Keratinocyte (primary cell): ENCODE data around the gene LRRC27. TPM values are rescaled to one million over a fixed set of nuclear protein-coding genes. Genes with fewer than 3 reads are reported as not detected.

Source experiments
- DNase-seq: peaks from one replicate; pipeline ENCODE4 v3.0.0-alpha.2; 2011; ENCODE audit warnings: low read depth, missing footprints, low spot score
- FAIRE-seq: peaks from 2 replicates; lab custom pipeline; 2011; peaks lifted over from hg19 to GRCh38; lab: Jason Lieb, UNC
- H2AFZ ChIP-seq: 2 replicates; pipeline ENCODE4 v1.6.0; 2012; ENCODE audit warnings: low read length, control low read depth, inconsistent platforms; ENCODE audit not compliant: control insufficient read depth
- H3K27ac ChIP-seq: 2 replicates; pipeline ENCODE4 v1.5.1; 2011; ENCODE audit warnings: low read length; ENCODE audit not compliant: control insufficient read depth, insufficient read depth
- H3K27me3 ChIP-seq: 3 replicates; pipeline ENCODE4 v1.6.0; 2011; ENCODE audit warnings: low read length; ENCODE audit not compliant: control insufficient read depth, insufficient read depth; ENCODE audit errors: extremely low read depth
- H3K36me3 ChIP-seq, 2 experiments: 2 replicates in 1 of 2; 3 replicates in 1 of 2; pipeline ENCODE4 v1.5.1; 2011; ENCODE audit warnings: low read length in 2 of 2, mild to moderate bottlenecking in 1 of 2; ENCODE audit not compliant: control insufficient read depth in 2 of 2, insufficient read depth in 2 of 2; ENCODE audit errors: extremely low read depth in 1 of 2
- H3K4me1 ChIP-seq: 3 replicates; pipeline ENCODE4 v1.5.1; 2011; ENCODE audit warnings: low read length; ENCODE audit not compliant: control insufficient read depth, insufficient read depth; ENCODE audit errors: extremely low read depth
- H3K4me2 ChIP-seq: 3 replicates; pipeline ENCODE4 v1.6.0; 2011; ENCODE audit warnings: low read depth, low read length; ENCODE audit not compliant: control insufficient read depth, insufficient read depth; ENCODE audit errors: extremely low read depth
- H3K4me3 ChIP-seq, 3 experiments: fragments of 200-600 bp in 1 of 3; sonication (generic) in 1 of 3; 2 replicates in 2 of 3; 3 replicates in 1 of 3; pipeline ENCODE4 v1.5.1; 2011 to 2016; ENCODE audit warnings: low read length in 3 of 3, mild to moderate bottlenecking in 3 of 3, control low read depth in 2 of 3, inconsistent platforms in 1 of 3, low read depth in 1 of 3, mixed read lengths in 1 of 3, mixed run types in 1 of 3, moderate library complexity in 1 of 3; ENCODE audit not compliant: control insufficient read depth in 2 of 3, insufficient read depth in 2 of 3; ENCODE audit errors: extremely low read depth in 1 of 3
- H3K79me2 ChIP-seq: 2 replicates; pipeline ENCODE4 v1.6.0; 2012; ENCODE audit warnings: low read length; ENCODE audit not compliant: control insufficient read depth, insufficient read depth
- H3K9ac ChIP-seq: 3 replicates; pipeline ENCODE4 v1.6.0; 2011; ENCODE audit warnings: low read length; ENCODE audit not compliant: control insufficient read depth, insufficient read depth; ENCODE audit errors: extremely low read depth
- H3K9me1 ChIP-seq: 3 replicates; pipeline ENCODE4 v1.6.0; 2011; ENCODE audit warnings: low read length; ENCODE audit not compliant: control insufficient read depth, insufficient read depth; ENCODE audit errors: extremely low read depth
- H3K9me3 ChIP-seq: 2 replicates; pipeline ENCODE4 v1.5.1; 2012; ENCODE audit warnings: low read depth, low read length; ENCODE audit not compliant: control insufficient read depth
- H4K20me1 ChIP-seq: 3 replicates; pipeline ENCODE4 v1.6.0; 2011; ENCODE audit warnings: low read length; ENCODE audit not compliant: control insufficient read depth, insufficient read depth; ENCODE audit errors: extremely low read depth
- CTCF ChIP-seq, 3 experiments: IDR thresholded peaks in 1 of 3; conservative IDR thresholded peaks in 1 of 3; optimal IDR thresholded peaks in 1 of 3; 2 replicates in 2 of 3; 3 replicates in 1 of 3; pipeline versions ENCODE3 to v1.5.1; 2011; ENCODE audit warnings: low read length in 3 of 3, mild to moderate bottlenecking in 3 of 3, moderate library complexity in 2 of 3, control low read depth in 1 of 3, inconsistent platforms in 1 of 3; ENCODE audit not compliant: insufficient read depth in 2 of 3; ENCODE audit errors: extremely low read depth in 1 of 3
- EZH2 ChIP-seq: IDR thresholded peaks from one replicate; pipeline ENCODE4 v1.6.1; 2012; ENCODE audit warnings: inconsistent platforms, mild to moderate bottlenecking, low read length, moderate library complexity
- dilution Hi-C: fragments of 300-500 bp; cut with MboI; formaldehyde crosslinking; loops from one replicate; pipeline ENCODE4 v1.7.0; 2020; ENCODE audit warnings: low sequenced_read_pairs; ENCODE audit not compliant: extremely low pct_ligation_motif_present
- polyA plus RNA-seq, 5 experiments: library from polyadenylated mRNA; depleted of rRNA in 3 of 5; stranded (reverse) in 3 of 5; stranded (forward) in 1 of 5; unstranded in 1 of 5; fragments of >200 nt; gene quantifications; 1 replicate in 1 of 5; 2 replicates in 3 of 5; 3 replicates in 1 of 5; pipeline versions ENCODE4 v1.2.1 to v1.2.3, GENCODE V29; 2011 to 2012; ENCODE audit warnings: missing spikeins in 2 of 5, low read depth in 1 of 5, low replicate concordance in 1 of 5

Gene LRRC27
- polyA plus RNA-seq, 1 donor (not counting 4 experiments of a cell fraction or from before 2014, with no cell fraction given): 3.0 TPM

DNA sequence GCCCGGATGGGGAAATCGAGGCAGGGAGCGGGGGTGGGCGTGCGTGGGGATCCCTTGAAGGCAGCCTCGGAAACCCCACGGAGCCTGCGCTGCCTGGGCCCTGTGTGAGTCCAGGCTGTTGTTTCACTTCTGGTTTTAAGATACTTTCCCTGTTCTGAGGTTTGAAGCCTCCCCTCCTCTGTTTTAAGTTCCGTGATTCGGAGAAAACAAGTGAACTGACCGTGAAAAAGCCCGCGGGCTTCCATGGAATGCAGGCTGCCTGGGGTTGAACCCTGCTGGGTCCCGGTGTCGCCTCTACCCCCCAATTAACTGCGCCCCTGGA is 401 bp downstream of the LRRC27 start:
- Histone ChIP-seq H3K9me3 (no peaks in the 10 kb centered on the region), H3K9me1 (no peaks in the 10 kb centered on the region), H3K4me2 (peak overlapping the region; percentile 87), H3K4me3 (peak overlapping the region; percentile 65 to 84 (median 80)), H3K9ac (peak overlapping the region; percentile 79), H4K20me1 (no peaks in the 10 kb centered on the region), H2AFZ (peak overlapping the region; percentile 95), H3K36me3 (peaks cover 0 to 1% of the 10 kb centered on the region in 2 experiments), H3K79me2 (peaks cover 33% of the 10 kb centered on the region), H3K27ac (peak overlapping the region; percentile 66), H3K27me3 (no peaks in the 10 kb centered on the region), H3K4me1 (peaks cover 14% of the 10 kb centered on the region)
- FAIRE-seq (no peak), DNase-seq (no peak)
- dilution Hi-C loops: no loop called here
- TF ChIP-seq EZH2 (no peak), CTCF (optimal IDR thresholded peaks at IDR 0.05 in 1 of 3, IDR thresholded peaks at IDR 0.05 in 1 of 3, conservative IDR thresholded peaks at IDR 0.05 in 1 of 3; ENCODE audit: extremely low read depth in 1 of 3, insufficient read depth in 2 of 3, low read length in 3 of 3) (no peak)

DNA sequence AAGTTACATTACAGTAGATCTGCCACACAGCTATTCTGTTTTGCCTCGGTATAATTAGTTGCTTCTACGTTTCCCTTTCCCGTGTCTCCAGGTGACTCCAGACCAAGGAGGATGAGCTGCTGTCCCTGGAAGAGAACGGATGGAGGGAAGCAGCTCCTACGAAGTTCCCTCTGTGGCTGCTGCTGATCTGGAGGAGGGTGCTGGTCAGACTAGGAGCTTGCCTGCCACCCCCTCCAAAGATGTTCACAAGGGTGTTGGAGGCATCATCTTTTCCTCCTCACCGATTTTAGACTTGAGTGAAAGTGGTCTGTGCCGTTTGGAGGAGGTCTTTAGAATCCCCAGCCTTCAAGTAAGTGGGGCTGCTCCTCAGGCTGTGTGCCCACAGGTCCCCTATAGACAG is 1.4 kb downstream of the LRRC27 start:
- no peak overlapping the region for H3K4me3 ChIP-seq
- FAIRE-seq: no peak
- dilution Hi-C loops: no loop called here

More for the DNA sequence above, 1.4 kb downstream of the LRRC27 start:
- no peak for DNase-seq
- no peak overlapping the region for H3K4me2 ChIP-seq
- H3K36me3 ChIP-seq: peaks cover 0 to 1% of the 10 kb centered on the region in 2 experiments
- H3K9me3 ChIP-seq: no peaks in the 10 kb centered on the region
- peaks cover 26% of the 10 kb centered on the region for H3K79me2 ChIP-seq
- H3K27me3 ChIP-seq: no peaks in the 10 kb centered on the region
- no peak overlapping the region for H2AFZ ChIP-seq
- no peak for TF ChIP-seq EZH2
- TF ChIP-seq CTCF (optimal IDR thresholded peaks at IDR 0.05 in 1 of 3, IDR thresholded peaks at IDR 0.05 in 1 of 3, conservative IDR thresholded peaks at IDR 0.05 in 1 of 3; ENCODE audit: extremely low read depth in 1 of 3, insufficient read depth in 2 of 3, low read length in 3 of 3): no peak
- no peak overlapping the region for H3K9ac ChIP-seq
- no peaks in the 10 kb centered on the region for H4K20me1 ChIP-seq
- H3K4me1 ChIP-seq: peaks cover 14% of the 10 kb centered on the region
- H3K27ac ChIP-seq: no peak overlapping the region
- H3K9me1 ChIP-seq: no peaks in the 10 kb centered on the region
